HG03103 (cell line): Measurements from ENCODE around the gene AATK.

ENCODE experiments used
- ATAC-seq: cut with Tn5 transposase; IDR thresholded peaks from one replicate; pipeline ENCODE4 v1.9.1; 2021; ENCODE audit warnings: low read depth; ENCODE audit not compliant: unreplicated experiment

The AATK gene

DNA sequence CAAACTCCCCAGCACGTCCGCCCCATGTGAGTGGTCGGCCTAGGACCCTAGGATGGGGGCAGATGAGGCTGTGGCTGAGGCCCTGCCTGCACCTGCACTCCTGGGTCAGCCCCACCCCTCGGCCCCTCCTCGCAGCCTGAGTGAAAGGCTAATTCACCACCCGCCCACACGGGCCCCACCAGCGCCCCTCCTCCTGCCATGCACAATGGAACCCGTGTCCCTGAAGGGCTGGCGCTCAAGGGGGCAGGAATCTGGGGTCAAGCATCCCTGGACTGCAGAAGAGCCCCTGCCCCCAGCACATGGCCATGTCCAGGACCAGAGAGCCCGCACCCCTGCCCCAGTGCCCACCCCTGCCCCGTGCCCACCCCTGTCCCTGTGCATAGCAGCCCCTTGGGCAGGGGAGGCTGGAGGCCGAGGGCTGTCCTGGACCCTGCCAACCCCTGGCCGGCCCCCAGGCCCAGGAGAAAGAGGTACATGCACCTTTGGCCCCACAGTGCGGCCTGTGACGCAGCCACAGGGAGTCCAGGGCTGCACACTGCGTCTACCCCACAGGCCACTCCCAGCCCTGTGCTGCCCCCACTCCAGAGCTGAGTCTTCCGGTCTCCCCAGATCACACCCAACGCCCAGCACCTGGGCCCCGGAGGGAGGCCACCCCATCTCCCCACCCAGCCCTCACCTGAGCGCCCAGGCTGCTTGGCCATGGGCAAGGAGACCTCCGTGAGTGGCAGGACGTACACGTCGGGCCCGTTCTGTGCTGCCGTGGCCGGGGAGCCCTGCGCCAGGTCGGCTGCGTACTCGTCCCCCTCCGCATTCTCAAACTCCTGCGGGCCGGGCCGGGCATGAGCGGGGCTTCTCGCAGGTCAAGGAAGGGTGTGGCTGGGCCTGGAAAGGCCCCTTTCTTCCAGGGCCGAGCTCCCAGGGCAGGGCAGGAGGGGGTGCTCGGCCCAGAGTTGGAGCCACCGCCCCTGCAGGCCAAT is 35.3 kb downstream of the AATK start:
- no peak for ATAC-seq

DNA sequence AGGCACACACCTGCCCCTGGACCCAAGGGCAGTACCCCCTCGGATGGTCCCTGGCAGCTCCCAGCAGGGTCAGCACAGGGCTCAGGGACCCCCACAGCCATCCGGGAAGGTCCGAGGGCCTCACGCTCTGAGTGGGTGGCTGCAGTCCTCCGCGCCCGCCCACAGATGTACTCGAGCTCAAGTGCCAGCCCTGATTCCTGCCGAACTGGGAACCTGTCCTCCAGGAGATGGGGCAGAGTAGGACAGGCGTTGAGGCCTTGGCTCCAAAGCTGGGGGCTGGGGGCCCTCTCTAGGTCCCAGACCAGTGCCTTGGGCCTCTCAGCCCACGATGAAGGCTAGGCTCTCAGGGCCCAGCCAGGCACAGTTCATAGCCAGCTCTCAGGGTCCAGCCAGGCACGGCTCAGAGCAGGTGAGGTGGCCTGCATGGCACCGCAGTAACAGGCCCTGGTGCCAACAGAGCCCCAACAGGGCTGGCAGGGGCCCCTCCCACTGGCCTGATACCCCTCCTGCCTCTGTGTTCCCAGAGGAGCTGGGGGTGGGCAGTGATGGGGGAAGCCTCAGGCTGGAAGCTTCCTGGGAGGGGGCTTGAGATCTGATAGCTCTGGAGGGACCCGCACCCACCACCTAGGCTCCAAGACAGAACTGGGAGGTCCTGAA is 36.2 kb downstream of the AATK start:
- ATAC-seq, result no peak

DNA sequence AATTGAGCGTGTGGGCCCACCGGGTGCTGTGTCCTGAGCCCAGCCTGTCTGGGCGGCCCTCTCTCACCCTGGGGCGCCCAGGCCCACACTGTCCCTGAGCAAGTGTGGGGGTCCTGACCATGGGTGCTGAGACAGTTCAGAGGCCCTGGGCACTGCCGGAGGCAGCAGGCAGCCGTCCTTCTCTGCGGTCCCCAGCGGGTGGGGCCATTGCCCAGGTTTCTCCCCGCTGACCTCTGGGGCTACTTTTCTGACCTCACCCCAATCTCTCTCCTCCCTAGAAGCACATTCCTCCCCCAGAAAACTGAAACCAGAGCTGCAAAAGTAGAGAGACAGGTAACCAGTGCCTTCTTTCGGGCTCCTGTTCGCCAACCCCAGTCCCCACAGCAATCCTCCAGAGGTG is 36.7 kb downstream of the AATK start:
- no peak for ATAC-seq

DNA sequence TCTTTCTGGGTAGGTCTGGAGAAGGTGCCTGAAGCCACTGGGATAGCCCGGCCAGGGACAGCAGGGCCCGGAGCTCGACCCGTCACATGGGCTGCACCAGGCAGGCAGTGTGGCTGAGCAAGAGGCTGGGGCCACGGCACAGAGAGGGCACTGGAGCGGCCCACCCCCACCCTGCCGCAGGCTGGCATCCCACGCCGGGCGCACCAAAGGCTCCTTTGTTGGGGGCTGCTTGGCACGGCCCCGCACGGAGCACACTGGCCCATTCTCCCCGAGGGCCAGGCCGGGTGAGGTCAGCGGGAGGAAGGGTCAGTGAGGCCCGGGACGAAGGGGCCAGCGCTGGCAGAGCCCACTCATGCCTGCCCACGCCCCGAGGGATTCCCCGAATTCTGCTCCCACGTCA is 37.2 kb downstream of the AATK start:
- ATAC-seq, result no peak

DNA sequence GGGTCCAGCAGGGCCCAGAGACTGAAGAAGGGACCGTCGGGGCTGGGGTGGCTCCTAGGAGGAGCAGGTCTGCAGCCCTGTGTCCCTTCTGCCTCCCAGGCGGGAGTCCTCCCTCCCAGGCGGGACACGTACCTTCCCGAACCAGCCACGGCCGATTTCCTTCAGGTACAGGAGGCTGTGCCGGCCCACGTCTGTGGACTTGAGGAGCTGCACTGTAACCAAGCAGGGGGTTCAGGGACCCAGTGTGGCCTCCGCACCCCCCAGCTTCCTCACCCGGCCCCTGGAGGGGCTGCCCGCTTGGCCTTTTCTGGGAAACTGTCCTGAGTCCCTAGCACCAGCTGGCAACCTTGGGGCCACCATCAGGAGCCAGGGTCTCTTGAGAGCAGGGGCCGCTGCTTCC is 37.7 kb downstream of the AATK start:
- ATAC-seq, result no peak

DNA sequence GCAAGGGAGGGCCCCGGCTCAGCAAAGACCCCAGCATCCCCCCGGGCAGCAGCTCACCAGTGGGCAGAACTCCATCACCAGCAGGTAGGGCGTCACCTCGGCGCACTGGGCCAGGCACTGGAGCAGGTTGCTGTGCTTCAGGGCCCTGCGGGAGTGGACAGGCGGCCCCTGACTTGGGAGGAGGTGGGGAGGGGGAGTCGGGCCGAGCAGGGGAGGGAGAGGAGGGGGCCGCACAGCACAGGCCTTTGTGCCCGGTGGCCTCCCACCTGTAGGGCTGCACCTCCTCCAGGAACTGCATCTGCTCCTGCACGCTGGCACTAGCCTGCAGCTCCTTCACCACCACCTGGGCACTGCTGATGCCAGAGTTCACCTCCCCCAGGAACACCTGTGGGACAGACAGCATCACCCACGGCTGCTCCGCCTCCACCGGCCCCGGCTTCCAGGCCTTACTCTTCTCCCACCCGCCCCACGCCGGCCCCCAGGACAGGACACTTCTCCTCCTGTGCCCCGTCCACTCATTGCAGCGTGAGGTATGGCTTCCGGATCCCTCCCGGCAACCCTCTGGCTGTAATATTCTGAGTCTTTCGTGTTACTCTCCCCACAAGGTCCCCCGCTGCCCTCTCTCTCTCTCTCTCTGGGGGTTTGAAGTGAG is 38.4 kb downstream of the AATK start:
- ATAC-seq, result no peak

DNA sequence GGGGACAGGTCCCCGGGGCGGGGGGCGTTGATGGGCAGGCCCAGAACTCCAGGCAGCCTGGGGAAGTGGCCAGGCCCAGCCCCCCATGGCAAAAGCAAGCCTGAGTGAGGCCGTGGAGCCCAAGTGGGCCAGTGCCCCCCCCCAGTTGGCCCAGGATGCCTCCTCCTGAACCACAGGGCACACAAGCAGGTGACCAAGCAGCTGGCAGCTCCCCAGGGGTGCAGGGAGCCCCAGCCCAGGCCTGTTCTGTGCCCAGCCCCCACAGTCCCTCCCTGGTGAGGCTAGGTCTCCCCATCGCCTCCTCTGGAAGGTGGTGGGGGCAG is 38.9 kb downstream of the AATK start:
- ATAC-seq, result no peak

DNA sequence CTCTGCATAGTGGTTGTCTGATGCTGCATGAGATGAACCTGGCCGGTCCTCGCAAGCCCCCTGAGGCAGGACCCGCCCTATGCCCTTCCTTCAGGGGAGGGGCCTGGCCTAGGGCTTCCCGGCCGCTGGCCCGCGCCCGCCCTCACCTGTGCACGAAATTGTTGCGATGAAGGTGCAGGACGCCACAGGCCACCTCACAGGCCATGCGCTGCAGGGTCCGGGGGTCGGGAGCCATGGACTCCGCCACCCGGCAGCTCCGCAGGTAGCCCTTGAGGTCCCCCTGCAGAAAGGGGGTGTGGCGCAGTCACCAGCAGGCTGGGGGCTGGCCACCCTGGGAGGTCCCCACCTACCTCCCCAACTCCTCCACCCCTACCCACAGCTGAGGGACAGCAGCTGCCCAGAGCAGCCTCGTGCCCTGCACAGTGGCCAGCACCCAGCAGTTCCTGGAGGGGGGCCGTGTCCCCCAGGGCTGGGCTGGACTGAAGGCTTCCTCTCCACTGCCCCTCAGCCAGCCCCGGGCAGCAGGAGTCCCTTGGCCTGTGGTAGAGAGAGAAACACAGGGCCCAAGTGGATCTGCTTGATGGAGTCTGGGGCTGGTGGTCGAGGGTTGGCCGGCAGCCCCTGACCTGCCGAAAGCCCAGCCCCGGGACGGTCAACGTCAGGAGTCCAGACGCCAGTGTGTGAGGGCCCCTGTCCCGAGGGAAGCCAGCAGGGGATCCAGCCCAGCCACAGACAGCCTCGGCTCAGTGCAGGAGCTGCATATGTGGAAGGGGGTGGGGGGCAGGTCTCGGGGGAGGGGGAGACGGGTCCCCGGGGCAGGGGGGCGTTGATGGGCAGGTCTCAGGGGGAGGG is 39.5 kb downstream of the AATK start:
- ATAC-seq, result no peak

DNA sequence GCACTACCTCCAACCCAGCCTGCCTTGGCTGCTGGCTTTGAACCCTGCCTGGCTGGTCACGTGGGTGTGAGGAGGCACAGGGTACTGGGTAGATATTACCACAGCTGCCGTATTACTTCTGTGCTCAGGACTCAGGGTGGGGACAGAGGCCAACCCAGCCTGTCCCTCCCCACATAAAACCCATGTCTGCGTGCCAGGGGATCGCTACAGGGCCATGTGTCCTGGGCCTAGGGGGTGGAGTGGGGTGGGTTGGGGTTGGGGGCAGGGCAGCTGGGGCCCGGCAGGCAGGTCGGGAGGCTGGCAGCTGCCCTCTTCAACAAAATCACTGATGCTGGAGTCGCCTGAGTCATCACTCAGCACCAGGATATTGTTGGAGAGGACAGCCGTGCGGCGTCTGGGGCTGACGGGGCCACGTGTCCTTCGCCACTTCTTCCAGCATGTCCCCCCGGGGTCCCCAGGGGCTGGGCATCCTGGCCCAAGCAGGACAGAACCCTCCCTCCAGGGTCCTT is 40.4 kb downstream of the AATK start:
- no peak for ATAC-seq

DNA sequence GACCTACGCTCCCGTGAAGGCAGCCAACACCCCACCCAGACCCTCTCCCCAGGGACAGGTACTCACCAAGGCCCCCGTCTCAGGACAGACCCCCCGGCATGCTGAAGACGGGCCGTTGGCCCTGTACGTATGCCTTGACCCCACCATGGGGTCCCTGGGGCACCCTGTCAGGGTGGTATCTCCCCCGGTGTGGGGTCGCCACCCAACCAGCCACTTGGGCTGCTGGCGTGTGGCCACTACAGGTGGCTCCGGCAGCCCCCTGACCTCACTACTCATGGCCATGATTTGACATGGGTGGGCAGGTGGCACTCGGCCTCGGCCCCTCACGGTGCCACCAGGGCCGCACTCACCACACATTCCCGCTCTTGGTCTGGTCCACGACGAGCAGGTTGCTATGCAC is 41.6 kb downstream of the AATK start:
- ATAC-seq, result no peak

DNA sequence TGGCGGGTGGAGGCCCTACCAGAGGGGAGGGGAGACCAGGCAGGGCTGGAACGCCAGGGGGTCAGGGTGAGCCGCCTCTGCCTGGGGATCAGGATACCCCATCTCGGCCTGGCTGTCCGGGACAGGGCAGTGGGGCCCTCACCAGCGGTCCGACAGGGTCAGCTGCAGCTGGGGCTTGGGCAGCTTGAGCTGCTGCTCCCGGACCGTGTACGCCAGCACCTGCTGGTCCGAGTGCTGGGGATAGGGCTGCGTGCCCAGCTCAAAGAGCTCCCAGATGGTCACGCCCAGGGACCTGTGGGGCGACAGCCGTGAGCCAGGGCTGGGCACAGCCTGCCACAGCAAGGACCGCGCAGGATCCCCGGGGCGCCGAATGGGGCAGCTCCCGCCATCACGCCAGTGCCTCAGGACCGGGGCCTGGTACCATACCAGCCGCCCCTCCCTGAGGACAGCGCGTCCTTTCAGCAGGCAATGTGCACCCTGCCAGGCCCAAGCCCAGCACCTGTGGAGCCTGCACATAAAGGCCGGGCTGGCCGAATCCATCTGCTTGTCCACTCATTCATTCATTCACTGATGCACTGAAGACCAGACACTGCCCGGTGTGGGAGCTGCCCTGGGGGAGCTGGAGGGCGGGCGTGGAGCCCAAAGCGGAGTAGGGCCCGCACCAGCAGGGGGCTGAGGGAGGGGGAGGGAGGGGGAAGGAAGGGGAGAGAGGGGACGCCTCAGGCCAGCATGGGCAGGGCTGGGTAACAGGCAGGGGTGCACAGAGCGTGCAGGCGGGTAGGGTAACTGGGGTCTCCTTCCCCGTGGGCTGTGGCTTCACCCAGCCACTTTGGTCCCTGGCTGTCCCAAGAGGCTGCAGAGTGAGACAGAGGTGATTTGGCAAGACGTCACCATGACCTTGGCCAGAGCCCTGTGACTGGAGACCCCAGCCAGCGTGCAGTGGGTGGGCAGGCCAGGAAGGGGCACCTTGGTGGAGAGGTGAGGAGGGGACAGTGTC is 42.7 kb downstream of the AATK start:
- ATAC-seq, result no peak

DNA sequence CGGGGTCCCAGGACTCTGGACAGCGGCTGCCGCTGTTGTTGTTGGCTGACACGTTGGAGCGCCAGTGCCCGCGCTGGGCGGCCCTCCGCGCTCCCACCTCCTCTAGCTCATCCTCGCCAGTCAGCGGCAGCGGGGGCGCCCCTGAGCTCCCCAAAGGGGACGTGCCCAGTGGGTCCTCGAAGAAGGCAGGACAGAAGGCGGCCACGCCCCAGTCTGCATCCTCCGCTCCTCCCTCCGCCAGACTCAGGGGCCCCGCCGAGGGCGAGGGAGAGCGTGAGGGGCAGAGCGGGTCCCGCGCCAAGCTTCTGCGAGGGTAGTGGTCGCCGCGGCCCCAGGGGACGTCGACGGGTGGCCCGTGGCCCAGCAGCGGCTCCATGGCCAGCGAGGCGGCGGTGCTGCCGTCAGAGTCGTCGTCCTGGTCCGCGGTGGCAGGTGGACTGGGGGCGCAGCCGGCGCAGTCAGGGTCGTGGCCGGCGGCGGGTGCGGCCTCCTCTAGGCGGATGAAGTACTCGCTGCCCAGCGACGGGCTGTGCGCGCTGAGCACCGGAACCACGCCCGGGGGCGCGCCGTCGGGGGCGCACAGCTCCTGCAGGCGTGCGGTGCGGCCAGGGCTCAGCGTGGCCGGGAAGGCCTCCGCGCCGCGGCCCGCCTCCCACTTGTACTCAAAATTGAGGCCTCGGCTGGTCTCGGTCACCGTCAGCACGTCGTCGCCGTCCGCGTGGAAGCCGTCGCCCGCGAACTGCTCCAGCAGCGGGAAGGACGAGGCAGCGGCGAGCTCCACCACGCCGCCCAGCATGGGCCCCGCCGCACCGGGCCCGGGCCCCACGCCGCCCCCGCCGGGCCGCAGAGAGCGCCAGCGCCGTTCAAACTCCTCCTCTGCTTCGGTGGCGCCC is 43.9 kb downstream of the AATK start:
- no peak for ATAC-seq

DNA sequence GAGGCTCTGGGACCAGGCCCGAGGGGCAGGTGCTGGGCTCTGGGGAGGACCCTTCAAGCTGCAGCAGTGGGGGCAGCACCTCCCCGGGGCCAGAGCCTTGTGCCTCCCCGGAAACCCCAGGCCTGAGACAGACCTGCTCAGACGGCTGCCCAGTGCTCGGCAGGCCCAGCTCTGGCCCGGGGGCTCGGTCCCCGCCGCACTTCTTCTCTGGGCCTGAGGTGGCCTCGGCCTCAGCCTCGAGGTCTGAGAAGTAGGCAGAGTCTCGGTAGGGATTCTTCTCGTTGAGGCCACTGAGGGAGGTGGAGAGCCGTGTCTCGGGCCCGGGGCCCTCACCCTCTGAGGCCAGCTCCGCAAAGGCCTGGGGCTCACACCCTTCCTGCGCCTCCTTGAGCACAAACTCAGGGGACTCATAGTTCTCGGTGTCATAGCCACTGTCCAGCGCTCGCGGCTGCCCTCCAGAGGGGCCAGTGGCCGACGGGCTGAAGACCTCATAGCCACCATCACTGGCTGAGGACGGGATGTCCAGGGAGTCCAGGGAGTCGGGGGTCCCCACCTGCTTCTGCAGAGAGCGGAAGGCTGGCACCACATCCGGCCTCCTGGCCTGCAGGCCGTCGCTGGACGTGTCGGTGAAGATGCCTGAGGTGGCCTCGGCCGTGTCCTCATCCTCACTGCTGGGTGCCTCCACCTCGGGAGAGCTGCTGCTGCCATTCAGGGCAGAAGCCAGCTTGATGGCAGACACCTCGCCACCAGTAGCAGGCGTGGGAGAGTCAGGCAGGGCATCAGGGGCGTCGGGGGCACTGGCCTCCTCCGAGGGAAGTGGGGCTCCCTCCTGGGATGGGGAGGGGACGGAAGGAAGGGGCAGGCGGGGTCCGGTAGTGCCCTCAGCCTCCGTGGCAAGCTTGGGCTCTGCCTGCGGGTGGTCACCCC is 45.1 kb downstream of the AATK start:
- ATAC-seq, result no peak

DNA sequence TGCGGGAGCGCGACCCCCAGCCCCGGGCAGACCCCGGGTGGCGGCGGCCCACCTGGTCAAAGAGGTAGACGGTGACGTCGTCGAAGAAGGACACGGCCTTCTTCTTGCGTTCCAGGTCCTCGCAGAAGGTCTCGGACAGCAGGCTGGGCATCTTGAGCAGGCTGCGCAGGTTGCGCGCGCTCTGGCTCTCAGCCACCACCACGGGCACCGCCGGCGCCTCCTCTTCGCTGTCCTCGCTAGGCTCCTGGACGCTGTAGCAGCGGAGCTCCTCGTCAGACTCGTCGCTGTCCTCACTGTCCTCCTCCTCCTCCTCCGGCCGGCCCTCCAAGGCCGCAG is 45.9 kb downstream of the AATK start:
- ATAC-seq, result no peak

DNA sequence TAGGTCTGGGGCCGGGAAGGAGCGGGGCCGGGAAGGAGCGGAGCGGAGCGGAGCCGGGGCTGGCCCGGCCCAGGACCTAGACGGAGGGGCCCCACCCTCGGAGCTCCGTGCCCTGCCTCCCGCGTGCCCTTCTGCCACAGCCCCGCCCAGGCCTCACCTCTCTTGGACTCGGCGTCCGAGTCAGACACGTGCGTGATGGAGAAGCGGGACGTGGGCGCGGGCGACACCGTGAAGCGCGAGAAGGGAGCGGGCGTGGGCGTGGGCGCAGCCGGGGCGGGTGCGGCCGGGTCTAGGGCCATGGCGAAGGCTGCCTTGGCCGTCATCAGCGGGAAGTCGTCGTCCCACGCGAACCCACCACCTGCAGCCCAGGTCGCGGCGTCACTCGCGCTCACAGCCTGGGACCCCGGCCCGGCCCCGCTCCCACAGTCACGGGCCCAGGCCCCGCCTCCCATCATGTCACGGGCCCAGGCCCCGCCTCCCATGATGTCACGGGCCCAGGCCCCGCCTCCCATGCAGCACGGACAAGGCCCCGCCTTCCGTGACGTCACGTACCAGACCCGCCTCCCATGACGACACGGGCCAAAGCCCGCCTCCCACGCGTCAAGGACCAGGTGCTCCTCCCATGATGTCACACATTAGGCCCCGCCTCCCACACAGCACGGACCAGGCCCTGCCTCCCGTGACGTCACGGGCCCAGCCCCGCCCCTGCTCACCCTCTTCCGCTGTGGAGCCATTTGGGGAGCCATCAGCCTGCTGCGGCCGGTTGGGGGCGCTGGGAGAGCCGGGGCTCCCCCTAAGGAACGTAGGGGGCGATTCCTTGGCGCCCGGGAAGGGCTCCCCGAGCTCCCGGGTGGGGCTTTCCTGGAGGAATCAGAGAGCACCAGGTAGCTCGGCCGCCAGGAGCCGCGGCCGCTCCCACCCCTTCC is 46.5 kb downstream of the AATK start:
- ATAC-seq, result no peak
